SK-N-MC (cell line): Measurements from ENCODE around the gene VSTM2B.

ENCODE experiments used
- DNase-seq: peaks from one replicate; pipeline ENCODE4 v3.0.0-alpha.2; 2011; ENCODE audit warnings: low read depth, low spot score
- H3K27ac ChIP-seq: fragments of 200-600 bp; sonication (generic); 2 replicates; pipeline ENCODE4 v1.5.1; 2016; ENCODE audit warnings: mixed run types
- H3K36me3 ChIP-seq: fragments of 200-600 bp; sonication (generic); 2 replicates; pipeline ENCODE4 v1.6.1; 2017; ENCODE audit warnings: antibody characterized with exemption, low read length, mixed read lengths; ENCODE audit not compliant: insufficient read depth
- H3K4me3 ChIP-seq: fragments of 200-600 bp; sonication (generic); 2 replicates; pipeline ENCODE4 v1.5.1; 2016
- H3K9ac ChIP-seq: fragments of 200-600 bp; sonication (generic); 2 replicates; pipeline ENCODE4 v1.8.0; 2017; ENCODE audit warnings: mixed run types, mixed read lengths; ENCODE audit not compliant: insufficient read length
- H3K9me3 ChIP-seq: fragments of 200-600 bp; sonication (generic); 2 replicates; pipeline ENCODE4 v1.6.1; 2017; ENCODE audit warnings: low read depth, mild to moderate bottlenecking, antibody characterized with exemption, low read length, moderate library complexity, mixed read lengths
- EZH2 ChIP-seq: fragments of 200-600 bp; sonication (generic); IDR thresholded peaks from one replicate; pipeline ENCODE4 v1.6.1; 2017; ENCODE audit warnings: antibody characterized with exemption
- FOXP2 ChIP-seq: optimal IDR thresholded peaks from 2 replicates; pipeline ENCODE3; 2011; ENCODE audit warnings: mild to moderate bottlenecking, moderate library complexity; ENCODE audit not compliant: insufficient read depth; ENCODE audit errors: extremely low read length, control extremely low read depth
- POLR2AphosphoS5 ChIP-seq: IDR thresholded peaks from 2 replicates; pipeline ENCODE4 v1.6.1; 2012; ENCODE audit warnings: mild to moderate bottlenecking, low read depth, low read length, borderline replicate concordance

Gene VSTM2B

GRCh38 chr19:29576761-29577648 lies 51.2 kb downstream of the VSTM2B start:
- H3K36me3 ChIP-seq = no peaks in the 10 kb centered on the region
- H3K27ac ChIP-seq = no peak overlapping the region
- TF ChIP-seq POLR2AphosphoS5 = no peak
- no peak overlapping the region for H3K9ac ChIP-seq
- H3K9me3 ChIP-seq = no peaks in the 10 kb centered on the region
- no peak overlapping the region for H3K4me3 ChIP-seq
- DNase-seq = no peak

DNA sequence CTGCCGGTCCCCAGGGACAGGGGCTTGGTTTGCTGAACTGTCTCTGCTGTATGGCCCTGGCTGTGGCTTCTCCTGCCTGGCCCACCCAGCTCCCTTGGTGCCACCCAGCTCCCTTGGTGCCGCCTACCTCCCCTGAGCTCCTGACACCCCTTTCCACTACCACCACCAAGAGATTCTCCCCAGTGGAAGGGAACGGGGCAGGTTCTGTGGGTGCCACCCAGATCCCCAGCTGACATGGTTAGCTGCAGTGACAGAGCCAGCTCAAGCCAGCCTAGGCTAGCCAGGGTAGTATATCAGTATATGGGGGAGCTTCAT lies 51.8 kb downstream of the VSTM2B start:
- H3K4me3 ChIP-seq = no peak overlapping the region
- H3K9me3 ChIP-seq = no peaks in the 10 kb centered on the region
- no peak for TF ChIP-seq FOXP2
- no peak for TF ChIP-seq EZH2
- TF ChIP-seq POLR2AphosphoS5 = no peak
- no peaks in the 10 kb centered on the region for H3K36me3 ChIP-seq
- no peak overlapping the region for H3K27ac ChIP-seq
- no peak for DNase-seq
- H3K9ac ChIP-seq = no peak overlapping the region

DNA sequence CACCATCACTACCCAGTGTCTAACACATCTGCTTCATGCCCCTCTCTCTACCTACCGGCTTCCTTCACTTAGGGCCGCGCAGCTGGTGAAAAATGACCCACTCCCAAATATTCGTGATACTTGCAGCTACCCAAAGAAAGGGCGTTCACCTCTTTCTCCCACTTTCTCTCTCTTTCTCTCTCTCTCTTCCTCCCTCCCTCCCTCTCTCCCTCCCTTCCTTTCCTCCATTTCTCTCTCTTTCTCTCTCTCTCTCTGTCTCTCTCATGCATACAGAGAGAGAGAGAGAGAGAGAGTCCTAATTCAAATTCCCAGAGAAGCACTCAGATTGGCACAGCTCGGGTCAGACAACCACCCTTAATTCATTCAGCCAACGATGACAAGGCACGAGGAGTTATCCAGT lies 52.6 kb downstream of the VSTM2B start:
- Histone ChIP-seq H3K9ac (no peak overlapping the region), H3K9me3 (no peaks in the 10 kb centered on the region), H3K4me3 (no peak overlapping the region), H3K36me3 (no peaks in the 10 kb centered on the region), H3K27ac (no peak overlapping the region)
- TF ChIP-seq EZH2 (no peak), FOXP2 (no peak), POLR2AphosphoS5 (no peak)
- DNase-seq = no peak

DNA sequence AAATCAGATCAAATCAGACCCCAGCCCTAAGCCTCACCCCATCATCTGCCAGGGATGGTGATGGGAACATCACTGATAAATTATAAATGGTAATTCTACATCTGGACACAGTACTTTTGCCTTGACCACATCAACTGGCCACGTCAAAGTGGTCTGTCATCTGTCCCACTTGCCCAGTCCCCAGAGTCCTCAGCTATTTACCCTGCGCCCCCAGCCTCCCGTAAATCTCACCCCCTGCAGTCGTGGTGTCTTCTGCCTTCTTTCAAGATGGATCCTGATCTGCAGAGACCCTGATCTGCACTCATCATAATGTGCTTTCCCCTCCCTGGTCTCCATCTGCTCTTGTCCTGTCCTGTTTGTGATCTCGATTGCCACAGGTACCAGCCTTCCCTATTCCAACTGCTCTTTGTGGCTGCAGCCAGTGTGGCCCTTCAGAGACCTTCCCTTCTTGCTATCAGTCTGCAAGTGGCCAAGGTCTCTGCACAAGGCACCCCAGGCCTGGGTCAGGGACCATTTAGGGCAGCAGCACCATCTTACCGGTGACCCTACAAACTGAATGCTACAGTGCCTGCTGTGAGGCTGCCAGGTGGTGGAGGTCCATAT lies 53.6 kb downstream of the VSTM2B start:
- no peaks in the 10 kb centered on the region for H3K9me3 ChIP-seq
- H3K9ac ChIP-seq = no peak overlapping the region
- DNase-seq = no peak
- no peak overlapping the region for H3K4me3 ChIP-seq
- no peak for TF ChIP-seq FOXP2
- TF ChIP-seq POLR2AphosphoS5 = no peak
- no peak for TF ChIP-seq EZH2
- no peak overlapping the region for H3K27ac ChIP-seq
- no peaks in the 10 kb centered on the region for H3K36me3 ChIP-seq

DNA sequence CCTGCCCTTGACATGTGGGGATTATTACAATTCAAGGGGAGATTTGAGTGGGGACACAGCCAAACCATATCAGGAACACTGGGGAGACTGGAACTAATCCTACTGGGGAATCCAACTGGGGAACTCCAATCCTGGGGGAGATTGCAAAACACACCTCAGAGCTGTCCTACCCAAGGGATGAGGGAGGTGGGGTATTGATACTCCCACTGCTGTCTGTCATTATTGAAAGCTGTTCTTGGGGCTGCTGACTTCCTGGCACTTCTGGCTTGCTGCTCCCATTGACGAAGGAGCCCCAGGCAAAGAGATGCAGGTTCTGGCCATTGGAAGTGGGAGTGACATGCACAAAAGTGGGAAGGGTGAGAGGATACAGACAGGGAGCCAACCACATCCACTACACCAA lies 55.6 kb downstream of the VSTM2B start:
- Histone ChIP-seq H3K36me3 (no peaks in the 10 kb centered on the region), H3K9me3 (no peaks in the 10 kb centered on the region), H3K4me3 (no peak overlapping the region), H3K9ac (no peak overlapping the region), H3K27ac (no peak overlapping the region)
- no peak for DNase-seq
- TF ChIP-seq EZH2 = no peak
- TF ChIP-seq FOXP2 = no peak
- no peak for TF ChIP-seq POLR2AphosphoS5

- Histone ChIP-seq H3K9me3 (no peaks in the 10 kb centered on the region), H3K4me3 (no peak overlapping the region), H3K36me3 (no peaks in the 10 kb centered on the region), H3K9ac (no peak overlapping the region), H3K27ac (no peak overlapping the region)
- no peak for DNase-seq
- TF ChIP-seq EZH2 (no peak), POLR2AphosphoS5 (no peak), FOXP2 (no peak)
Observed at GRCh38 chr19:29583196-29583999, 57.6 kb downstream of the VSTM2B start.

DNA sequence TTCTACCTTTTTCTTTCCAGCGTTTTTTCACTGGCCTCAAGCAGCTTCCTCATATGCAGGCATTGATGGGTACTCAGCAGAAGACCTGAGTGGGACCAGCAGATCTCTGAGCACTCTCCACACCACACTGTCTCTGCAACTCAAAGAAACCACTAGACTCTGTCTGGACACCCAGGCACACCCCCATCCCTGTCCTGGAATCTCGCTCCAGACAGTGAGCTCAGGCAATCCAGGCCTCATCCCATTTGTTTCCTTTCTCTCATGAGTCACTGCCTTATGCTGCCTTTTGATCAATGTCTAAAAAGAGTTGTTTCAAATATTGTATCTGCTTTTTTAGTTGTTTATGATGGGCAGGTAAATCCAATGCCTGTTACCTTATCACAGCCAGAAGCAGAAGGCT lies 60.6 kb downstream of the VSTM2B start:
- no peak overlapping the region for H3K9ac ChIP-seq
- no peaks in the 10 kb centered on the region for H3K9me3 ChIP-seq
- H3K4me3 ChIP-seq = no peak overlapping the region
- no peak overlapping the region for H3K27ac ChIP-seq
- DNase-seq = no peak
- H3K36me3 ChIP-seq = no peaks in the 10 kb centered on the region
- TF ChIP-seq POLR2AphosphoS5 (no peak), FOXP2 (no peak), EZH2 (no peak)

DNA sequence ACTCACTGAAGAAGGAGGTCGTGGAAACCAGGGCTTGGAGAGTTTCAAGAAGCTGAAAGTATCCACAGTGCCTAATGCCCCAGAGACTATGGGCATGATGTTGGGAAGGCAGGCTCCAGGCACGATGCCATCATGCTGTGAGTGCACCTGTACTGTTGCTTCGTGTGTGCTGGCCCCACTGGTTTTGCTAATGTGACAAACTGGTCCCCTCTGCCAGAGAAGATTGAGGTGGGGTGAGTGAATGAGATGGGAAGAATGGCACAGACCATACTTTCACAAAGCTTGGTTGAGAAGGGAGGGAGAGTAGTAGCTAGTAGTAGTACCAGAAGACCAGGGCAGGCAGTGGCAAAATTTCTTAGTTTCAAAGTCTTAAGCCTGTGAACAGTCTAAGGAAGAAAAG lies 61.3 kb downstream of the VSTM2B start:
- no peaks in the 10 kb centered on the region for H3K9me3 ChIP-seq
- DNase-seq = no peak
- no peak overlapping the region for H3K9ac ChIP-seq
- H3K36me3 ChIP-seq = no peaks in the 10 kb centered on the region
- TF ChIP-seq POLR2AphosphoS5 (no peak), EZH2 (no peak), FOXP2 (no peak)
- no peak overlapping the region for H3K27ac ChIP-seq
- no peak overlapping the region for H3K4me3 ChIP-seq
